Activated T-cell treated with anti-CD3 and anti-CD28 coated beads for 4 hours (primary cell): ENCODE measurements around the gene STEAP2.
"Not testable (repeated sequence)": the region's sequence is repeated elsewhere in the genome, so short reads cannot be mapped to it uniquely, and the experiment has no call there.

Experiments used
- DNase-seq: peaks from one replicate; pipeline ENCODE4 v3.0.0-alpha.2; 2020

STEAP2 gene

GRCh38 chr7:90211391-90212148 lies at the start of gene STEAP2:
Gene STEAP2, plus strand, starts transcription at chr7:90211740. Its CDS starts 13,343 bp downstream, at chr7:90225083.
- no peak for DNase-seq

- DNase-seq: no peak
Measured at GRCh38 chr7:90163534-90163933, 48.0 kb upstream of the STEAP2 start.

DNA sequence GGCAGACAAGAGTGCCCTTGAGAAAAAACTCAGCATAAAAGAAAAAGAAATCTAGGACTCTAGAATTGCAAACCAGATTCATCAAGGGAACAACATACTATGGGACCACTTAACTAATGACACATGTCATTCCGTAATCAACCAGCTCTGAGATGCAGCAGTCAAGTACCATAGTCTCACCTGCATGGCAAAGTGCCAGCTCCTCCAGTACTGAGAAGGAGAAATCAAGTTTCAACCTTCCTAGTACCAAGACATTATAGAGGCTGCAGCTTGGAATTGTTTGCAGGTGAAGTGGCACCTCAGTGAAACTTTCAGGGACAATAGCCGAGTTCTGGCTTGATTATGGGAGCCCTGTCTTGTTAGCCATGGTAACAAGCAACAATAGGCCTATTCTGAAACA lies 45.8 kb upstream of the STEAP2 start:
- no peak for DNase-seq

DNA sequence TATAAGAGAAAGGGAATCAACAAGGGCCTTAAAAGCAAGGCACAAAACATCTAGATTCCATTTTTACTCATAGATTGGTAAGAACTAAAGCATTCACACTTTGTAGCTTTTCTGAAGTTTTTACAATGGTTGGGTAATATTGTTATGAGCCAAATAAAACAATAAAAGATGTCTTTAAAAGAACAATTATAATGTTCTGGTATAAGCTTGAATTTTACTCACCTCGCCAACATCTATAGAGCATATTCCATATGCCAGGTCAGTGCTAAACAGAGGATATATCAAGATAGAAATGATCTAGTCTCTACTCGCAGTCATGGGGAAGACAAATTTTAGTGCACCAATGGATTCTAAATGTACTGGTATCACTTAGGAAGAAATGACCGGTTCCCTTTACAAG lies 45.4 kb upstream of the STEAP2 start:
- DNase-seq: no peak

- DNase-seq: no peak
Measured at GRCh38 chr7:90167361-90167760, 44.2 kb upstream of the STEAP2 start.

- no peak for DNase-seq
Measured at GRCh38 chr7:90169891-90170290, 41.6 kb upstream of the STEAP2 start.

DNA sequence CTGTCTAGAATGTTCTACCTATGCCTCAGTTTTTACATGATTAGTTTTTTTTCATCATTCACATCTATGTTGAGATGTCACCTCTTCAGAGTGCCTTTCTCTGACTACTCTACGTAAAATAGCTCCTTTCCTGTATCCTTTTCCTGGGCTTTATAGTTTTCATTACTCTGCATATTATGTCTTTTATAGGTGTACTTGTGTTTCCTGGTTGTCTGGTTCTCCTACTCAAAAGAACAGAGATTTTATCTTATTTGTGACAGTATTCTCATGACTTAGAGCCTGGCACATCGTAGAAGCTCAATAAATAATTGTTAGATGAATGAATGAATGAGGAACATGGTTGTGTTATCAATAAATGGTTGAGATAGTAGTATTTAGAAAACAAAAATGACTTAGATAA lies 39.4 kb upstream of the STEAP2 start:
- DNase-seq: no peak

- no peak for DNase-seq
Measured at GRCh38 chr7:90172624-90173023, 38.9 kb upstream of the STEAP2 start.

DNA sequence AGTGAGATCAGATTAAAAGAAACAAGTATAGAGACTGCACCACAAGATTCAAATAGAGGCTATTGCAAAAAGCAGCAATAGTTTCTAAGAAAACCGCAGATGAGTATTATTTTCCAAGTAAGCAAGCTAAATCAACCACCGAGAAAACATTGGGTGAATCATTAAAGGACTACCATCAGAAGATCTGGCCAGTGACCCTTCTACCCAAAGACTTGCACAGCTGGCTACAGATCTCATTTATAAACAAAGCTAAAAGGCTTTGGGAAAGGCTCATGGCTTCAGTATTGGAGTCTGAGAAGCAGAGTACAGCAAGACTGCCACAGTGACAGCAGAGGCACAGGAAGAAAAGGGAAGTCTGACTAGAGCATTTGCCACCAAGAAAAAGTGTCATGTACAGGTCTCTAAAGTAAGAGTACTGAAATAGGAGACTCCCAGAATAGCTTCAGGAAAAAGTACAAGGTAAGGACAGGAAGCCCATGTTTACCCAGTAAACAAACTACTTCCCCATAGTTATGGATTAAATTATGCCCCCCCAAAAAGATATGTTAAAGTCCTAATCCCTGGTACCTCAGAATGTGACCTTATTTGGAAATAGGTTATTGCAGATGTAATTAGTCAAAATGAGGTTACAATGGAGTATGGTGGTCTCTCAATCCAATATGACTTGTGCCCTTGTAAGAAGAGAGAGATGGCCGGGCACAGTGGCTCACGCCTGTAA lies 38.3 kb upstream of the STEAP2 start:
- no peak for DNase-seq

- DNase-seq: no peak
Measured at GRCh38 chr7:90175667-90176066, 35.9 kb upstream of the STEAP2 start.

- DNase-seq: no peak
Measured at GRCh38 chr7:90176195-90176594, 35.3 kb upstream of the STEAP2 start.

GRCh38 chr7:90178166-90178565 lies 33.4 kb upstream of the STEAP2 start:
- DNase-seq: no peak

DNA sequence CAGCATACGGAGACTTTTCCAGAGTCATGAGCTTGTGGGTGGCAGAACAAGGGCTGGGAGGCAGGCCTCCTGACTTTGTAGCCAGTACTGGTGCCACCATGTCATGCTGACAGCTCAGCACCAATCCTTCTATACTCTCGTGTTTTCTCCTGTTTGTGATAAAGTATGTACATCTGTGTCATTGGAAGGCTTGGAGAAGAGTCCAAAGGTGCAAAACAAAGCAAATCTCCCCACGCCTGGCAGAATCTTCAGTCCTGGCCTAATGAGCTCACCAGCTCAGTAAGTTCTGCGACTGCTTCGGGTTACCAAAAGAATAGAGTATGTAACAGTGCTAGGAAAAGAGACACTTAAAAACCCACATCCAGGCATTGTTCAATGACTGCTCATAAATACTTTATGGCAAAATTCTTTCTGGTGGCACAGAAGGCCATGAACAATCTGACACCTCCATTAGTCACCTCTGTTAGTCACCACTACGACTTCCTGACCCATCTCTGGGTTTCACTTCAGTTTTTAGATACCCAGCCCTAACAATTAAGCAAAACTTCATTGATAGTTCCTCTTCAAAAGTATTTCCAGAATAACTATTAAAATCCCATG lies 32.8 kb upstream of the STEAP2 start:
- no peak for DNase-seq

GRCh38 chr7:90180011-90180585 lies 31.4 kb upstream of the STEAP2 start:
- DNase-seq: no peak

DNA sequence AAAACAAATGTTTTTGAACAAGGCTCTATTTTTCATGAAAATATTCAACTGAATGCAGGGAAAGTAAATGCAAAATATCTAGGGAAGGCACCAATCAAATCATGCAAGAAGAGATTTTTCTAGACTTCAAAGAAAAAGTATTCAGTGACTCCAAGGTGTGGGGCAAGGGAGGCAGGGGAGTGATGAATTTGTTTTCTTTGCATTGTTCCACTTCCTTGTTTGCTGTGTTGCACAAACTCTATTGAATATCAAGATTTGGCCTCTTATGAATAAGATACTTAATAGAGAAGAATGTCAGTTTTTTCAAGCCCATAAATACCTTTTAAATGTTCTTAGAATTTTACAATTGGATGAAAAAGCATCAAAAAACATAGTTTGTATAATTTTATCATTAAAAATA lies 30.9 kb upstream of the STEAP2 start:
- no peak for DNase-seq

DNA sequence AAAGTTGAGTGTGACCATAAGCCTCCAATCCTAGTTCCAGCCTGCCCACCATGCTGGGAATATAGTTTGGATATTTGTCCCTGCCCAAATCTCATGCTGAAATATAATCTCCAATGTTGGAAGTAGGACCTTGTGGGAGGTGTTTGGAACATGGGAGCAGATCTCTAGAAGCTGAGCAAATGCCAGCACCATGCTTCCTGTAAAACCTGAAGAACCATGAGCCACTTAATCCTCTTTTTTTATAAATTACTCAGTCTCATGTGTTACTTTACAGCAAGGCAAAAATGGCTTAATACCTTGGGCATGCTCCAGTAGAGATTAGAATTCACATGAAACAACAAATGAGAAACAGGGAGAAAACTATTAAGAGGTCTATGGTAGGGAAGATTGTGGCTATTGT lies 30.1 kb upstream of the STEAP2 start:
- DNase-seq: no peak

- DNase-seq: not testable (repeated sequence)
Measured at GRCh38 chr7:90186290-90186689, 25.2 kb upstream of the STEAP2 start.

- no peak for DNase-seq
Measured at GRCh38 chr7:90187507-90188050, 24.0 kb upstream of the STEAP2 start.

DNA sequence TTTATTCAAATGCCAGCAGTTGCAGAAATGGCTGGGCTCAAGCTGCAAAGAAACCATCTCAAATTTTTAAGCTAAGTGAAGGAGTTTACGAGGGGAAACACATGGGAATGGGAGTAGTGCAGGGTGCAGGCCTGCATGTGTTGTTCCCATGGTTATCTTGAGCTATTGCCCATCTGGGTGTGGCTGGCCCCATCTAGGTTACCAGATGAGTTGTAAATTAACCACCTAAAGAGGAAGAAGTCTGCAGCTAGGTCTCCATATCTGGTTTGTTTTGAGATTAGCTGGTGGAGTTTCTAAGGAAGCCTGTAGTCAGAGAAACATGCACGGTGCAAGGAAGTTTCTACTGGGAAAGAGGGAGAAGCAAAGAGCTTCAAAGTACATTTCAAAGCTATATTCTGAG lies 23.3 kb upstream of the STEAP2 start:
- DNase-seq: no peak

DNA sequence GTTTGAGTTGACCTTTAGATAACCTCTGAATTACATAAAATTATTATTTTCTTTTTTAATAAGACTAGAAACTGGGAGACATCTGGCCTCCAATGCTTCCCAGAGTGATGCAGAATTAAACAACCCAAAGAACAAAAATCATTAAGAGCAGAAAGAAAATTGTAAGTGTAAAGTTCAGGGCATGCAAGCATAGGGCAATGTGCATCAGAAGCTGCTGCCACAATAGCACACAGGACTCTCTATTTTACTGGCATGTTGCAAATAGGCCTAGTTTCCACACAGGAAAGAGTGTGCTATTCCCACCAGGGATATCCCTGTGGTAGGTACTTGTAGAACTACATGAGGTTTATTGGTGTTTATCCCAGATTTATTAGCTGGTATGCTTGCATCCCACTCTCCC lies 20.5 kb upstream of the STEAP2 start:
- DNase-seq: no peak

DNA sequence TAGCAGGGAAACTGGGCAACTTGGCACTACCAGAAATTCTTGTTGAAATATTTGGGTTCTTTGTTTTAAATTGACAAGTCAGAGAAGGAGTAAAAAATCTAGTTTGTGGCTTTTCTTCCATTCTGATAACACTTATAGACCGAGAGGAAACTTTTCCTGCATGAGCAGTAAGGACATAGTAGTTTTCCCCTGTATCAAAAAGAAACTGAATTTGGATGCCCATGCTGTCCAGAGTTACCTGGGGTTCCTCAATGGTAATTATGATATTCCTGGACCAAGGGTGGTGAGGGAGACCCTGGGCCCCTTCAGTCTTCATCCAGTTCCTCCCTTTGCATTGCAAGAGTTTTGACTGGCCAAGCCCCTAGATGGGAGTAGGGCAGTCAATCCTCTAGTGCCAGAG lies 19.9 kb upstream of the STEAP2 start:
- no peak for DNase-seq

DNA sequence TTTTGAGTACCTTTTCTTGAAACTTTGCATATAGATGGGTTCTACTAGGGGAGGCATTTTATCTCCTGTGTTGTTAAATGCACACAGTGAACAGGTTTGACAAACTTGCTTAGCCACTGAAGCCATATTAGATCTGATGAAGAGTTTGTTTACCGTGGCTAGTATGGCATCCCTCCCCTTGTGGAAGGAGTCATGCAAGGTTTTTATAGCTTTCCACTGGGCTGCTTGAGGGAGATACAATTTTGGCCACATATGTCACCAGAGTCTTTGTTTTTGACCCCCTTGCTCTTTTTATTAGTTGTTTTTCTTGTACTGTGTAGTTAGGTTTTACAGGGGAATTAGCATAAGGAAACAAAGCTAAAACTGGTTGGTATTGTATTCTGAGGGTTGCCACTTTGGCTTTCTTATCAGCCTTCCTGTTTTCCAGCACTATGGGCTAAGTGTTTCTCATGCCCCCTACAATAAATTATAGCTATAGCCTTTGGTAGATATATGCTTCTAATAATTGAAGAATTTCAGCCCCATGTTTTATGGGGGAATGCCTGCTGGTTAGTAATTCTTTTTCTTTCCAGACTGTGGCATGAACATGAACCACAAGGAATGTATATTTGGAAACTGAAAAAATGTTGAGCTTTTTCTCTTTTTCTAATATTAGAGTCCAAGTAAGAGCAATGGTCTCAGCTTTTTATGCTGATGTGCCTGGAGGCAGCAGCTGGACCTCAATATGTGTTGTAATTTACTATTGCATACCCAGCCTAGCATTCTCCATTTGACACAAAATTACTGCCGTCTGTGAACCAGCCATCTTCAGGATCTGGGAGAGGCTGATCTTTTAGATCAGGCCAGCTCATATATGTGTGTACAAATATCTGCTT lies 18.4 kb upstream of the STEAP2 start:
- no peak for DNase-seq
